DND-41 (cell line): ENCODE data around the gene LRP11.

Experiments used
- EZH2 ChIP-seq: IDR thresholded peaks from 3 replicates; pipeline ENCODE4 v1.6.1; 2012; ENCODE audit warnings: borderline replicate concordance, low read depth, mild to moderate bottlenecking, moderate library complexity, low read length, inconsistent platforms; ENCODE audit not compliant: severe bottlenecking
- TF ChIP-seq, protein P1 (sequence below): IDR thresholded peaks from 2 replicates; pipeline ENCODE4 v1.5.1; 2012; ENCODE audit warnings: borderline replicate concordance, low read length, moderate library complexity, mild to moderate bottlenecking; ENCODE audit not compliant: poor library complexity, severe bottlenecking; ENCODE audit errors: extremely low read depth

- TF ChIP-seq, protein P1, sequence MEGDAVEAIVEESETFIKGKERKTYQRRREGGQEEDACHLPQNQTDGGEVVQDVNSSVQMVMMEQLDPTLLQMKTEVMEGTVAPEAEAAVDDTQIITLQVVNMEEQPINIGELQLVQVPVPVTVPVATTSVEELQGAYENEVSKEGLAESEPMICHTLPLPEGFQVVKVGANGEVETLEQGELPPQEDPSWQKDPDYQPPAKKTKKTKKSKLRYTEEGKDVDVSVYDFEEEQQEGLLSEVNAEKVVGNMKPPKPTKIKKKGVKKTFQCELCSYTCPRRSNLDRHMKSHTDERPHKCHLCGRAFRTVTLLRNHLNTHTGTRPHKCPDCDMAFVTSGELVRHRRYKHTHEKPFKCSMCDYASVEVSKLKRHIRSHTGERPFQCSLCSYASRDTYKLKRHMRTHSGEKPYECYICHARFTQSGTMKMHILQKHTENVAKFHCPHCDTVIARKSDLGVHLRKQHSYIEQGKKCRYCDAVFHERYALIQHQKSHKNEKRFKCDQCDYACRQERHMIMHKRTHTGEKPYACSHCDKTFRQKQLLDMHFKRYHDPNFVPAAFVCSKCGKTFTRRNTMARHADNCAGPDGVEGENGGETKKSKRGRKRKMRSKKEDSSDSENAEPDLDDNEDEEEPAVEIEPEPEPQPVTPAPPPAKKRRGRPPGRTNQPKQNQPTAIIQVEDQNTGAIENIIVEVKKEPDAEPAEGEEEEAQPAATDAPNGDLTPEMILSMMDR: no peak
- no peak for TF ChIP-seq EZH2
Observed at GRCh38 chr6:149903938-149904611, 39.9 kb upstream of the LRP11 start.
